ENCODE measurements around the gene LIFR. TPM values are rescaled to one million over a fixed set of nuclear protein-coding genes. Genes with fewer than 3 reads are reported as not detected.

LIFR gene
- total and polyA plus RNA-seq, 2 experiments from 2014 or later, result 20.7 to 35.6 TPM

DNA sequence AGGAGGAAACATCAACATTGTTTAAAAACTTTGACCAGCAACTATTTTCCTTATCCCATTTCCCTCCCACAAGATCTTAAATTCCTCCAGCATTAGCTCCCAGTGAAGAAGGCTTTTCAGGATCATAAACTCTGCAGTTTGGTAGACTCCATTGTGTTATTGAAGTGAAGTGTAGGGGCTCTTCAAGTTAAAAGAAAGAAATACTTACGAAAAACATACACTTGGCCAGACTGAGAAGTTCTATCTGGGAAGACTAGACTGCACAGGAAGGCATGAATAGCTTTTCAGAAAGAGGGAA lies 22.3 kb downstream of the LIFR start:
- no peaks in the 10 kb centered on the region for H3K9me3 ChIP-seq (ENCODE audit: low read depth)
- no peak overlapping the region for H3K4me3 ChIP-seq
- H3K27me3 ChIP-seq, result no peaks in the 10 kb centered on the region
- H3K4me1 ChIP-seq (ENCODE audit: low read depth), result peaks cover 36% of the 10 kb centered on the region
- no peak for DNase-seq (ENCODE audit: low read depth in 1 of 2, low spot score in 1 of 2)
- TF ChIP-seq CTCF (IDR thresholded peaks at IDR 0.05; ENCODE audit: low read depth, low read length), result no peak
- H3K27ac ChIP-seq, result peak overlapping the region; percentile 0
- no peaks in the 10 kb centered on the region for H3K36me3 ChIP-seq

GRCh38 chr5:38533286-38534155 lies 22.9 kb downstream of the LIFR start:
- H3K27ac ChIP-seq, result peak overlapping the region; percentile 0
- H3K4me1 ChIP-seq (ENCODE audit: low read depth), result peaks cover 34% of the 10 kb centered on the region
- no peaks in the 10 kb centered on the region for H3K36me3 ChIP-seq
- H3K9me3 ChIP-seq (ENCODE audit: low read depth), result no peaks in the 10 kb centered on the region
- H3K4me3 ChIP-seq, result no peak overlapping the region
- peak in 1 of 2 donors; percentile 47 for DNase-seq (ENCODE audit: low read depth in 1 of 2, low spot score in 1 of 2)
- no peak for TF ChIP-seq CTCF (IDR thresholded peaks at IDR 0.05; ENCODE audit: low read depth, low read length)
- H3K27me3 ChIP-seq, result no peaks in the 10 kb centered on the region

GRCh38 chr5:38532165-38532669 lies 24.2 kb downstream of the LIFR start:
- Histone ChIP-seq H3K36me3 (no peaks in the 10 kb centered on the region), H3K4me3 (no peak overlapping the region), H3K27me3 (no peaks in the 10 kb centered on the region), H3K9me3 (ENCODE audit: low read depth) (no peaks in the 10 kb centered on the region), H3K27ac (peak overlapping the region; percentile 0), H3K4me1 (ENCODE audit: low read depth) (peaks cover 32% of the 10 kb centered on the region)
- DNase-seq (ENCODE audit: low read depth in 1 of 2, low spot score in 1 of 2), result no peak
- TF ChIP-seq CTCF (IDR thresholded peaks at IDR 0.05; ENCODE audit: low read depth, low read length), result no peak

- Histone ChIP-seq H3K9me3 (ENCODE audit: low read depth) (no peaks in the 10 kb centered on the region), H3K27ac (peak overlapping the region; percentile 0), H3K27me3 (no peaks in the 10 kb centered on the region), H3K4me1 (ENCODE audit: low read depth) (peaks cover 32% of the 10 kb centered on the region), H3K36me3 (peaks cover 2% of the 10 kb centered on the region), H3K4me3 (no peak overlapping the region)
- no peak for TF ChIP-seq CTCF (IDR thresholded peaks at IDR 0.05; ENCODE audit: low read depth, low read length)
- no peak for DNase-seq (ENCODE audit: low read depth in 1 of 2, low spot score in 1 of 2)
These were observed 24.9 kb downstream of the LIFR start for GRCh38 chr5:38531518-38531917.

GRCh38 chr5:38529955-38530646 lies 26.3 kb downstream of the LIFR start:
- H3K4me3 ChIP-seq, result no peak overlapping the region
- H3K27ac ChIP-seq, result no peak overlapping the region
- peaks cover 3% of the 10 kb centered on the region for H3K36me3 ChIP-seq
- H3K27me3 ChIP-seq, result no peaks in the 10 kb centered on the region
- peaks cover 32% of the 10 kb centered on the region for H3K4me1 ChIP-seq (ENCODE audit: low read depth)
- no peaks in the 10 kb centered on the region for H3K9me3 ChIP-seq (ENCODE audit: low read depth)
- no peak for DNase-seq (ENCODE audit: low read depth in 1 of 2, low spot score in 1 of 2)
- TF ChIP-seq CTCF (IDR thresholded peaks at IDR 0.05; ENCODE audit: low read depth, low read length), result no peak

All from cardiac muscle cell (in vitro differentiated cells and primary cell).